Mucosa of descending colon (tissue), 3 donors: Measurements from ENCODE around the gene UQCRC1. TPM values are rescaled to one million over a fixed set of nuclear protein-coding genes. Genes with fewer than 3 reads are reported as not detected.

Source experiments
- ATAC-seq: fragments of 200-7000 bp; cut with Tn5 transposase; one replicate; pipeline ENCODE4 v1.9.1; 2020; ENCODE audit warnings: mild to moderate bottlenecking, moderate library complexity
- DNase-seq, 3 donors: peaks; one replicate each; pipeline ENCODE4 v3.0.0-alpha.2; 2020
- H3K36me3 ChIP-seq: fragments of 200-600 bp; one replicate; pipeline ENCODE4 v1.8.0; 2021; ENCODE audit warnings: low read depth, mild to moderate bottlenecking
- H3K4me1 ChIP-seq: fragments of 200-600 bp; one replicate; pipeline ENCODE4 v1.8.0; 2021; ENCODE audit warnings: low read depth, mild to moderate bottlenecking
- H3K4me3 ChIP-seq: fragments of 200-600 bp; one replicate; pipeline ENCODE4 v1.8.0; 2021; ENCODE audit warnings: mild to moderate bottlenecking
- H3K9me3 ChIP-seq: fragments of 200-600 bp; one replicate; pipeline ENCODE4 v1.8.0; 2021; ENCODE audit warnings: mild to moderate bottlenecking
- CTCF ChIP-seq: fragments of 200-600 bp; IDR thresholded peaks from one replicate; pipeline ENCODE4 v1.8.0; 2022; ENCODE audit warnings: antibody characterized with exemption, mild to moderate bottlenecking
- intact Hi-C, 2 donors: fragments of 100-400 bp; cut with DNase I in 1 of 2; cut with micrococcal nuclease in 1 of 2; formaldehyde crosslinking; loops; one replicate each; pipeline versions ENCODE4 v1.11.0 to v1.11.1; 2022; cut with DNase I, micrococcal nuclease
- total RNA-seq, 3 donors: library from RNA; stranded (reverse); fragmentation: NEBNext Ultra II Directional in 2 of 3; extraction: Animal tissue kit (Norgen Biotek cat#: 25700) in 2 of 3; gene quantifications; one replicate each; pipeline versions ENCODE4 v1.2.1 to v1.2.4, GENCODE V29; 2021 to 2023
- donor health status: DM: no; HTN: no; CAD: no; lungs with moderate emphysema.
- donor health status: DM: no; HTN: no; CAD: no.
- donor health status: DM: no; HTN: yes; CAD: no.

The UQCRC1 gene
- total RNA-seq, 3 donors from 2014 or later, result 384 to 562 (median 554) TPM

GRCh38 chr3:48636149-48636655, 26.8 kb upstream of the UQCRC1 start:
- Histone ChIP-seq H3K4me3 (peak overlapping the region; percentile 96), H3K36me3 (no peaks in the 10 kb centered on the region), H3K9me3 (no peaks in the 10 kb centered on the region), H3K4me1 (peaks cover 19% of the 10 kb centered on the region)
- ATAC-seq, result no peak
- intact Hi-C loops, result no loop called here
- DNase-seq, result no peak
- no peak for TF ChIP-seq CTCF

GRCh38 chr3:48635222-48636021, 26.0 kb upstream of the UQCRC1 start, which contains the start of gene SLC26A6:
SLC26A6 (minus strand) TSS chr3:48635461; CDS start chr3:48635393, 68 bp downstream.
- TF ChIP-seq CTCF, result peak; percentile 9
- H3K9me3 ChIP-seq, result no peaks in the 10 kb centered on the region
- H3K4me1 ChIP-seq, result peaks cover 19% of the 10 kb centered on the region
- DNase-seq (peak; percentile 98 to 99 (median 99)), ATAC-seq (peak; percentile 96)
- no peaks in the 10 kb centered on the region for H3K36me3 ChIP-seq
- H3K4me3 ChIP-seq, result peak within 1 kb of the TSS; percentile 96
- intact Hi-C loops, result no loop called here

DNA sequence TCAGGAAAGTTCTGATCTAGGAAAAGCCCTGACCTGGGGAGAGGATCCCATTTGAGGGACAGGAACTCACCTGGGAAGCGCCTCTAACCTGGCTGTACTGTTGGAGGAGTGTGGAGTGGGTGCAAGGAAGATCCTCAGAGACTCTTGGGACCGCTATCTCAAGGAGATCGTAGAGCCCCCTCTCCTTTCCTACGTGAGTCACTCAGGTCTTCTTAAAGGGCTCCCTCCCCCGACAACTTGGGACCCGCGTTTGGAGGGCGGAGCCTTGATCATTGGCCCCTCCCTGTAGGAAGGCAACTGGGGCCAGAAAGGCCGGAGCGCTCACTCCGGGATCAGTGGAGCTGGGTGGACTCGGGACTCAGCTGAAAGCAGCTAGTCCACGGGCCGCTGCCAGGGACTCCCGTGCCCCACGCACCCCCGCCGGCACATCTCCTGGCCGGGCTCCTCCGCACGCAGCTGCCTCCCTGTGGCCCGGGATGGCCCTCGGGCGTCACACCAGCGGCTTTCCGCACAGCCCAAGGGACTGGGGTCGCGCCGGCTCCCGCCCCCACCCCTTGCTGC, 25.3 kb upstream of the UQCRC1 start:
- TF ChIP-seq CTCF, result no peak
- Histone ChIP-seq H3K4me3 (peak overlapping the region; percentile 96), H3K36me3 (no peaks in the 10 kb centered on the region), H3K4me1 (peaks cover 19% of the 10 kb centered on the region), H3K9me3 (no peaks in the 10 kb centered on the region)
- ATAC-seq (peak; percentile 64), DNase-seq (peak; percentile 77 to 82 (median 80))
- intact Hi-C loops, result no loop called here

- H3K4me3 ChIP-seq, result no peak overlapping the region
- intact Hi-C loops, result no loop called here
- DNase-seq, result no peak
- no peak for TF ChIP-seq CTCF
- H3K9me3 ChIP-seq, result no peaks in the 10 kb centered on the region
- H3K4me1 ChIP-seq, result peaks cover 19% of the 10 kb centered on the region
- no peak for ATAC-seq
- H3K36me3 ChIP-seq, result no peaks in the 10 kb centered on the region
Measured at GRCh38 chr3:48633743-48634142, 24.3 kb upstream of the UQCRC1 start.

DNA sequence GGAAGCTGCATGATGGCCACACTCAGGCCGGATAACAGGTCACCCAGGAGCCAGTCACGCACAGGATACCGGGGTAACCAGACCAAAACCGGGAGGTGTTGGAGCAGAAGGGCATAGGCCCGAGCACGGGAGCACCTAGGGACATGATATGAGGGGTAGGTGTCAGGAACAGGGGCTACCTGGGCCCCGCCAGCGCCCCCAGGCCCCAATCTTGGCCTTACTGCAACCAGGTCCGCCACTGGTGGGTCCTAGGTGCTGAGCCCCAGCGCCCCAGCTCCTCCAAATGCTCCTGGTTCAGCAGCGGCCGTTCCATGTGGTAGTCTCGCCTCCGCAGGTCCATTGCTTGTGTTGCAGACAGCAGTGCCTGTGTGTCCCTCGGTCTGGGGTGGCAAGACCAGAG, 23.8 kb upstream of the UQCRC1 start:
- DNase-seq, result no peak
- no peaks in the 10 kb centered on the region for H3K9me3 ChIP-seq
- no peak overlapping the region for H3K4me3 ChIP-seq
- no peak for TF ChIP-seq CTCF
- no peaks in the 10 kb centered on the region for H3K36me3 ChIP-seq
- ATAC-seq, result no peak
- intact Hi-C loops, result no loop called here
- H3K4me1 ChIP-seq, result peaks cover 19% of the 10 kb centered on the region
